ENCODE data around the gene ZNF74.
"Not testable (repeated sequence)": the region's sequence is repeated elsewhere in the genome, so short reads cannot be mapped to it uniquely, and the experiment has no call there.

ZNF74 gene

GRCh38 chr22:20376983-20377382 is 17.0 kb upstream of the ZNF74 start:
- not testable (repeated sequence) for DNase-seq

- DNase-seq, result no peak
Measured at GRCh38 chr22:20378110-20378509, 15.8 kb upstream of the ZNF74 start.

DNA sequence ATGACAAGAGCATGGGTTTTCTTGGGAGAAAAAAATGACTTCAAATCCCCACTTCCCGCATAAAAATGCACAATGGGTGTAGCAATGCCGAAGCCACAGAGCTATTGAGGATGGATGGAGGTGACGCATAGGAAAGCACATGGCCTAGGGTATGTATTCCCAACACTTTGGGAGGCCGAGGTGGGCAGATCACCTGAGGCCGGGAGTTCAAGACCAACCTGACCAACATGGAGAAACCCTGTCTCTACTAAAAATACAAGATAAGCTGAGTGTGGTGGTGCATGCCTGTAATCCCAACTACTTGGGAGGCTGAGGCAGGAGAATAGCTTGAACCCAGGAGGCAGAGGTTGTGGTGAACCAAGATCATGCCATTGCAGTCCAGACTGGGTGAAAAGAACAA is 15.3 kb upstream of the ZNF74 start:
- not testable (repeated sequence) for DNase-seq

DNA sequence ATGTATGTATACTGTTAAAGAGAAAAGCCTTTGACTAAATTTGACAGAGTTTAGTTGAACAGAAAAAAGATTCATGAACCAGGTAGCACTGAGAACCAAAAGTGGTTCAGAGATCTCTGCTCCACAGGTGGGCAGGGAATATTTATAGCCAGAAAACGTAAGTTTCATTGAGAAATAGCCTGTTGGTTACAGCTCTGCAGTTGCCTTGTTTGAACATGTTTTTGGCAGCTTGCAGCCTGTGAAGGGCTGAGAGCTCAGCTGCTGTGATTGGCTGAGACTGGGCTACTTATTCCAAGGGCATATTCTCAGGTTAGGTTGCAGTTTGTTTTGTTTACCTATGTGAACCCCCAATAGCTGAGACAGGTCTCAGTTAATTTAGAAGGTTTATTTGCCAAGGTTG is 13.5 kb upstream of the ZNF74 start:
- DNase-seq, result no peak

GRCh38 chr22:20383538-20383937 is 10.4 kb upstream of the ZNF74 start:
- no peak for DNase-seq

GRCh38 chr22:20384171-20384570 is 9.8 kb upstream of the ZNF74 start:
- no peak for DNase-seq

- no peak for DNase-seq
Measured at GRCh38 chr22:20384865-20385264, 9.1 kb upstream of the ZNF74 start.

DNA sequence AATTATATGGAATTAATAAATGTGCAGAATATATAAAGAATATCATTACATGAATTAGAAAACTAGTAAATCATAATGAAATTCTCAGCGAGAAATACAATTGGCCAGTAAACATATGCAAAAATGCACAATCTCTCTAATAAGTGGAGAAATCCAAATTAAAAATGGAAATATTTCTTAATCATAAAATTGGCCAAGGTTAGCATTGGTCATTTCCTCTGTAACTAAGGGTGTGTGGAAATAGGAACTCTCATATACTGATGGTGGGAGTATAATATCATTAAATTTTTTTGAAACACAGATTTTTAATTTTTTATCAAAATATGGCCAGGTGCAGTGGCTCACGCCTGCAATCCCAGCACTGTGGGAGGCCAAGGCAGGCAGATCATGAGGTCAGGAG is 7.6 kb upstream of the ZNF74 start:
- no peak for DNase-seq

- DNase-seq, result no peak
Measured at GRCh38 chr22:20386972-20387371, 7.0 kb upstream of the ZNF74 start.

DNA sequence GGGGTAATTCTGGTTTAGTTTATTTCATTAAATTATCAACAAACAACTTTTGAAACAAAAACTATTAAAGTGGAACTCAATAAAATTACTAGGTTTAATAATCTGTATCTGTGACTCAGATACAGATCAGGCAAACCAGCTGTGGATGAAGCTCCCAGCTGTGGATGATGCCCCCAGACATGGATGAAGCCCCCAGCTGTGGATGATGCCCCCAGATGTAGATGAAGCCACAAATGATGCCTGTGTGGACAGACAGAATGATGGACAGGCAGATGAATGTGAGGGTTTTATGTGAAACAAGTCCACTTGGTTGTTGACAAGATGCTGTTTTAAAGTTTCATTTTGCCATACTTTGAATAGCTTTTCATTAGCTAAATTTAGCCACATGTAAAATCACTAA is 5.8 kb upstream of the ZNF74 start:
- no peak for DNase-seq

- DNase-seq, result no peak
Measured at GRCh38 chr22:20389288-20389687, 4.7 kb upstream of the ZNF74 start.

- no peak for DNase-seq
Measured at GRCh38 chr22:20390394-20390907, 3.5 kb upstream of the ZNF74 start.

DNA sequence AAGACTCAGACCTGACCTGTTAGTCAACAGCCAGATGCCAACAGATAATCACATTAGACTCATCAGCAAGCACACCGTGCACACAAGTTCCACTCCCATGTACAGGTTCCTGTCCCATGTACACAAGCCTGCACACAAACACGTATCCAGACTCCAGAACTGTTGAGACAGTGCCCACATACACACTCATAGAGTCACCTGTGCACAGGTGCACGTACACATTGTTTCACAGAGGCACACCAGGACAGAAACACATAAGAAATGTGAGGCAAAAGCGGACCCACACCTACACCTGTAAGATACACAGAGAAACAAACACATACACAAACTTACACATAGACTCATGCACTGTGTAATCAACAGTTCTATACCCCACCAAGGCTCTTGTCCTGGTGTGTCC is 2.7 kb upstream of the ZNF74 start:
- DNase-seq, result no peak

DNA sequence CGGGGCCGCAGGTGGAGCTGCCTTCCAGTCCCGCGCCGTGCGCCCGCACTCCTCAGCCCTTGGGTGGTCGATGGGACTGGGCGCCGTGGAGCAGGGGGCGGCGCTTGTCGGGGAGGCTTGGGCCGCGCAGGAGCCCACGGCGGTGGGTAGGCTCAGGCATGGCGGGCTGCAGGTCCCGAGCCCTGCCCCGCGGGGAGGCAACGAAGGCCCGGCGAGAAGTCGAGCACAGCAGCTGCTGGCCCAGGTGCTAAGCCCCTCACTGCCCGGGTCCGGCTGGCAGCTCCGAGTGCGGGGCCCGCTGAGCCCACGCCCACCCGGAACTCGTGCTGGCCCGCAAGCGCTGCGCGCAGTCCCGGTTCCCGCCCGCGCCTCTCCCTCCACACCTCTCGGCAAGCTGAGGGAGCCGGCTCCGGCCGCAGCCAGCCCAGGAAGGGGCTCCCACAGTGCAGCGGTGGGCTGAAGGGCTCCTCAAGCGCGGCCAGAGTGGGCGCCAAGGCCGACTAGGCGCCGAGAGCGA is 1.5 kb upstream of the ZNF74 start:
- not testable (repeated sequence) for DNase-seq

- no peak for DNase-seq
Measured at GRCh38 chr22:20392983-20393704, 807 bp upstream of the ZNF74 start.

GRCh38 chr22:20395181-20395906 is 1.4 kb downstream of the ZNF74 start:
- DNase-seq, result no peak

GRCh38 chr22:20395907-20396287 is 1.9 kb downstream of the ZNF74 start:
- no peak for DNase-seq

DNA sequence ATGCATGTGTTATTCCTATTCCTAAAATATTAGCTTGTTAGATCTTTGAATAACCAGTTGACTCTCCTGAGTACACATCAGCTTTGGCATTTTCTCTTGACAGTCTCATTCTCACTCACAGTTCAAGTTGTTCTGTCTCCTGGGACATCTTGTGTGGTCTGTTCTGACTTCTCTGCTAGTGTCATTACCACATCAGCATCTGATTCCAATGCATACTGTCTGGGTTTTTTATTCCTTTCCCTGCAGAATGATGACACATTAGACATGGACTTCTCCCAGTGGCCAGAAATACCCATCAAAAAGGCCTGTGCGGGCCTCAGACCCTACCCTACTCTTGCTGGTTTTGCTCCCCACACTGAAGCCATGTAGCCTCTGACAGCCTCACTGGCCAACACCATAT is 2.7 kb downstream of the ZNF74 start:
- no peak for DNase-seq

GRCh38 chr22:20397498-20397897 is 3.5 kb downstream of the ZNF74 start:
- DNase-seq, result no peak

- DNase-seq, result no peak
Measured at GRCh38 chr22:20398420-20398819, 4.5 kb downstream of the ZNF74 start.

- DNase-seq, result no peak
Measured at GRCh38 chr22:20399866-20400605, 6.1 kb downstream of the ZNF74 start.

DNA sequence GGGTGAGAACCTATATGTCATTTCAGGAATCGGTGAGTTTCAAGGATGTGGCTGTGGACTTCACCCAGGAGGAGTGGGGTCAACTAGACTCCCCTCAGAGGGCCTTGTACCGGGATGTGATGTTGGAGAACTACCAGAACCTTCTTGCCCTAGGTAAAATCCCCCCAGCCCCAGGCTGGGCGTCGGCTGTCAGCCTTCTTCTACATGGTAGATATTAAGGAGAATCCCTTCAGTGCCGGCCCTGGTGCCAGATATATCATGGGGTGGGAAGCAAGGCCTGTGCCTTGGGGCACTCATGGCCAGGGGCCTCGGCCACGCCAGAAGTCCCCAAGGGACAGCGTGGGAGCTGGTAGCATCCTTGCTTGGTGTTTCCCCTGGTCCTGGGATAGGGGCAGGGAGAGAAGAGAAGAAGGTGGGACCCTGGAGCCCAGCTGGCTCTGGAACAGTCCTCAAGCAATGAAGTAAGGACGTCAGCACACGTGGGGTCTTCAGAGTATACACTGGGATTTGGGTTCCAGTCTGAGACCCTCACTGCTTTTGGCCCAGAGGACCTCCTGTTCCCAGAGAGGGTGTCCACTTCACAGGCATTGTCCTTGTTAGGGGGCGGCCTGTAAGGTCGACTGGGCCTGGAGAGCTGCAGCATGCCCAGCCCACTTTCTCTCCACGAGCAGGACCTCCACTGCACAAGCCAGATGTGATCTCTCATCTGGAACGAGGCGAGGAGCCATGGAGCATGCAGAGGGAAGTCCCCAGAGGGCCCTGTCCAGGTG is 6.8 kb downstream of the ZNF74 start:
- DNase-seq, result no peak
